Measurements from ENCODE around the gene AKR1E2. TPM values are rescaled to one million over a fixed set of nuclear protein-coding genes. Genes with fewer than 3 reads are reported as not detected.

AKR1E2 gene
- total RNA-seq, 2 donors from 2014 or later, result 1.8 to 16.2 TPM

DNA sequence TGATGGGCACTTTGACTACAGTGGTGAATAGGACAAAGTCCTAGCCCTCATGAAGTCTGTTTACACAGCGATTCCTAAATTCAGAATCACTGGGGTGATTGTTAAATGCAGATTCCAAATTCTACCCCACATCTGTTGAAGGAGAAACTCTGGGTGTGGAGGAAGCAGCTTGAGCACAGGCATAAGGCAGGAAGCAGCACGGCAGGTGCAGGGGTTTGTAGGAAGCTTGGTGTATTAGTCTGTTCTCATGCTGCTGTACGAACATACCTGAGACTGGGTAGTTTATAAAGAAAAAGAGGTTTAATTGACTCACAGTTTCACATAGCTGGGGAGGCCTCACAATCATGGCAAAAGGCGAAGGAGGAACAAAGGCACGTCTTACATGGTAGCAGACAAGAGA is 5.1 kb downstream of the AKR1E2 start:
- Histone ChIP-seq H3K4me1 (replicated peaks) (no peaks in the 10 kb centered on the region), H3K36me3 (no peaks in the 10 kb centered on the region), H3K4me3 (no peak overlapping the region), H3K27ac (no peak overlapping the region), H3K9me3 (no peaks in the 10 kb centered on the region), H3K27me3 (replicated peaks; ENCODE audit: insufficient read depth) (no peaks in the 10 kb centered on the region)
- 96% methylated on average over 5 of the region's 5 CpGs for WGBS
- intact Hi-C loops (cut with DNase I), result no loop called here
- no peak for DNase-seq (ENCODE audit: low spot score)
- TF ChIP-seq POLR2AphosphoS5 (IDR thresholded peaks at IDR 0.05) (no peak), POLR2A (IDR thresholded peaks at IDR 0.05) (no peak)
- TF ChIP-seq, protein P1, sequence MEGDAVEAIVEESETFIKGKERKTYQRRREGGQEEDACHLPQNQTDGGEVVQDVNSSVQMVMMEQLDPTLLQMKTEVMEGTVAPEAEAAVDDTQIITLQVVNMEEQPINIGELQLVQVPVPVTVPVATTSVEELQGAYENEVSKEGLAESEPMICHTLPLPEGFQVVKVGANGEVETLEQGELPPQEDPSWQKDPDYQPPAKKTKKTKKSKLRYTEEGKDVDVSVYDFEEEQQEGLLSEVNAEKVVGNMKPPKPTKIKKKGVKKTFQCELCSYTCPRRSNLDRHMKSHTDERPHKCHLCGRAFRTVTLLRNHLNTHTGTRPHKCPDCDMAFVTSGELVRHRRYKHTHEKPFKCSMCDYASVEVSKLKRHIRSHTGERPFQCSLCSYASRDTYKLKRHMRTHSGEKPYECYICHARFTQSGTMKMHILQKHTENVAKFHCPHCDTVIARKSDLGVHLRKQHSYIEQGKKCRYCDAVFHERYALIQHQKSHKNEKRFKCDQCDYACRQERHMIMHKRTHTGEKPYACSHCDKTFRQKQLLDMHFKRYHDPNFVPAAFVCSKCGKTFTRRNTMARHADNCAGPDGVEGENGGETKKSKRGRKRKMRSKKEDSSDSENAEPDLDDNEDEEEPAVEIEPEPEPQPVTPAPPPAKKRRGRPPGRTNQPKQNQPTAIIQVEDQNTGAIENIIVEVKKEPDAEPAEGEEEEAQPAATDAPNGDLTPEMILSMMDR (IDR thresholded peaks at IDR 0.05), result no peak

DNA sequence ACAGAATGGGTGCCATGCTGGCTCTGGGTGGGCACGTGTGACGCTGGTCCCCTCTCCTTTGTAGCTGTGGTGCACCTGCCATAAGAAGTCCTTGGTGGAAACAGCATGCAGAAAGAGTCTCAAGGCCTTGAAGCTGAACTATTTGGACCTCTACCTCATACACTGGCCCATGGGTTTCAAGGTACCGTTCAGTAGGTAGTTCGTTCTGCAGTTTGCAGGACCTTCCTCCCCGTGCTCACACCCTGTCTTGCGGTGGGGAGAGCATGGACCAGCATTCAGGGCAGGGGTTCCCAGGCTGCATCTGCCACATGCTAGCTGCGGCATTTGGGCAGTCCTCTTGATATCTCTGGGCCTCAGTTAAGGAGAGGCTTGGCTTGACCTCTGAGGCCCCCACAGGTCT is 7.3 kb downstream of the AKR1E2 start:
- Histone ChIP-seq H3K36me3 (no peaks in the 10 kb centered on the region), H3K4me3 (no peak overlapping the region), H3K27ac (no peak overlapping the region), H3K27me3 (replicated peaks; ENCODE audit: insufficient read depth) (no peaks in the 10 kb centered on the region), H3K9me3 (no peaks in the 10 kb centered on the region), H3K4me1 (replicated peaks) (no peaks in the 10 kb centered on the region)
- intact Hi-C loops (cut with DNase I), result no loop called here
- TF ChIP-seq, protein P1 (IDR thresholded peaks at IDR 0.05), result no peak
- TF ChIP-seq POLR2A (IDR thresholded peaks at IDR 0.05) (no peak), POLR2AphosphoS5 (IDR thresholded peaks at IDR 0.05) (no peak)
- no peak for DNase-seq (ENCODE audit: low spot score)
- 94% methylated on average over 7 of the region's 7 CpGs for WGBS

DNA sequence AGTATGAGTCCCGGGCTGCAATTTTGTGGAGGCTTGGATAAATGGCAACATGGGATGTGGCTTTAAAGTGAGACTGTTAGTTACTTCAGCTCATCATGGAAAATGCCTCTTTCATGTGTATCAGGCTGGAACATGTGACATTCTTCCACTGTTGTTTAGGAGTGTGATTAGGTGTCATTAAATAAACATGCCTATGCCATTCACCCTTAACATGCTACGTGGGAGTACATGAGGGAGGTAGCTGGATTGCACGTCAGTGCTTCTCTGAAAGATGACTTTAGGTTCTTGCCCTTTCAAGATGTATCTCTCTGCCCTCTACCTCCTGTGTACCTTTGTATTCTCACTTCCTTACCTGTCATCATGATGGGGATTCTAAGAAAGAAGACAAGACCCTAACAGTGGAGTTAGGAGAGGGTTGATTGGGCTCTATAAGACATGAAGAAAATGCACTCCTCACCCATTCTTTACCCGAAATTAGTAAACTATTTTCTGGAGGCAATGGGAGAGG is 8.9 kb downstream of the AKR1E2 start:
- intact Hi-C loops (cut with DNase I), result no loop called here
- WGBS, result 92% methylated on average over 4 of the region's 4 CpGs
- H3K27ac ChIP-seq, result no peak overlapping the region

DNA sequence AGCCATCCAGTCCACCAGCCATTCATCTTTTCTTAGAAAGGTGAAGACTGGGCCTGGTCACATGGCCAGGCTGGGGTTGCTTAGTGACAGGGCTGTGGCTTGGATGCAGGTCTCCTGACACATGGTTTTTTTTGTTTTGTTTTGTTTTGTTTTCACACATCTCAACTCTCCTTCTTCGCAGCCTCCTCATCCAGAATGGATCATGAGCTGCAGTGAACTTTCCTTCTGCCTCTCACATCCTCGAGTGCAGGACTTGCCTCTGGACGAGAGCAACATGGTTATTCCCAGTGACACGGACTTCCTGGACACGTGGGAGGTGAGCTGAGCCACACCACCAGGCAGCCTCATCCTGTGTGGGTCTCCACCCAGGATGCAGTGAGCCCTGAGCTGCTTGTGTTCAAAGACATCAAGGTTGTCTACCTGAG is 9.5 kb downstream of the AKR1E2 start:
- no peak for DNase-seq (ENCODE audit: low spot score)
- Histone ChIP-seq H3K27ac (no peak overlapping the region), H3K9me3 (no peaks in the 10 kb centered on the region), H3K4me1 (replicated peaks) (no peaks in the 10 kb centered on the region), H3K27me3 (replicated peaks; ENCODE audit: insufficient read depth) (no peaks in the 10 kb centered on the region), H3K4me3 (no peak overlapping the region), H3K36me3 (no peaks in the 10 kb centered on the region)
- intact Hi-C loops (cut with DNase I), result no loop called here
- WGBS, result 82% methylated on average over 5 of the region's 5 CpGs
- TF ChIP-seq, protein P1 (IDR thresholded peaks at IDR 0.05), result no peak
- TF ChIP-seq POLR2AphosphoS5 (IDR thresholded peaks at IDR 0.05) (no peak), POLR2A (IDR thresholded peaks at IDR 0.05) (no peak)

More for the DNA sequence above, 8.9 kb downstream of the AKR1E2 start:
- Histone ChIP-seq H3K4me3 (no peak overlapping the region), H3K4me1 (replicated peaks) (no peaks in the 10 kb centered on the region), H3K9me3 (no peaks in the 10 kb centered on the region), H3K27me3 (replicated peaks; ENCODE audit: insufficient read depth) (no peaks in the 10 kb centered on the region), H3K36me3 (no peaks in the 10 kb centered on the region)
- no peak for DNase-seq (ENCODE audit: low spot score)
- TF ChIP-seq POLR2AphosphoS5 (IDR thresholded peaks at IDR 0.05) (no peak), POLR2A (IDR thresholded peaks at IDR 0.05) (no peak)
- TF ChIP-seq, protein P1 (IDR thresholded peaks at IDR 0.05), result no peak

DNA sequence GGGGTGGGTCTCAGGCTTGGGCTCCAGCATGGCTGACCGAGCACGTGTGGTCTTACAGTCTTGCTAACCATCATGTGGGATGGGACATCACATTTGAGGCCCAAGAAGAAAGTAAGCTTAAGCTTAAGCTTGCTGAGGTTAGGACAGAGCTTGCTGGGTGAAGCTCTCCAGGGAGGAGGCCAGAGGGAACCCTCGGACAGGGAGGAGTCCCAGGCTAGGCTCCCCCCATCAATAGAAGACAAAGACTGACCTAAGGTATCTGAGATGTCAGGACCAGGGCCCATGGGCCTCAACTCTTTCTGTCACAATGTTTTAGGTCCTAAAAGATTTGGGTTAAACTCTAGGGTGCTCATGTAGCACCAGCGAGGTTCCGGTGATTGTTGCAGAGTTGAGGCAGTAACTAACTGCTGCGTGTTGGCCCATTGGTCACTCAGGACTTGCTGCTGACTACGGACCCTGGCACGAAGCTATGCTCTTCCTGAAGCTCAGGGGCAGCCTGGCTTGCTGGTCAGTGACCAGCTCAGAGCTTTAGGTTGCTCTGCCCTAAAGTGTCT is 10.5 kb downstream of the AKR1E2 start:
- no peaks in the 10 kb centered on the region for H3K4me1 ChIP-seq (replicated peaks)
- H3K9me3 ChIP-seq, result no peaks in the 10 kb centered on the region
- DNase-seq (ENCODE audit: low spot score), result no peak
- 87% methylated on average over 8 of the region's 8 CpGs for WGBS
- H3K4me3 ChIP-seq, result no peak overlapping the region
- H3K36me3 ChIP-seq, result no peaks in the 10 kb centered on the region
- TF ChIP-seq POLR2A (IDR thresholded peaks at IDR 0.05), result no peak
- TF ChIP-seq POLR2AphosphoS5 (IDR thresholded peaks at IDR 0.05), result no peak
- TF ChIP-seq, protein P1 (IDR thresholded peaks at IDR 0.05), result no peak
- intact Hi-C loops (cut with DNase I), result no loop called here
- no peaks in the 10 kb centered on the region for H3K27me3 ChIP-seq (replicated peaks; ENCODE audit: insufficient read depth)
- no peak overlapping the region for H3K27ac ChIP-seq
